C4-2B (cell line): ENCODE measurements around the gene PRKCE.
A peak's percentile ranks its signal among the peaks of the same experiment; 100 is the strongest.

Source experiments
- H3K27ac ChIP-seq: fragments of 450-650 bp; 2 replicates; pipeline ENCODE4 v1.5.1; 2017
- ZFX ChIP-seq: fragments of 450-650 bp; IDR thresholded peaks from 2 replicates; pipeline ENCODE4 v1.6.1; 2017
- TF ChIP-seq, protein P1 (sequence below): fragments of 450-650 bp; conservative IDR thresholded peaks from 2 replicates; pipeline ENCODE4 v1.5.1; 2017; ENCODE audit warnings: mild to moderate bottlenecking

The PRKCE gene

DNA sequence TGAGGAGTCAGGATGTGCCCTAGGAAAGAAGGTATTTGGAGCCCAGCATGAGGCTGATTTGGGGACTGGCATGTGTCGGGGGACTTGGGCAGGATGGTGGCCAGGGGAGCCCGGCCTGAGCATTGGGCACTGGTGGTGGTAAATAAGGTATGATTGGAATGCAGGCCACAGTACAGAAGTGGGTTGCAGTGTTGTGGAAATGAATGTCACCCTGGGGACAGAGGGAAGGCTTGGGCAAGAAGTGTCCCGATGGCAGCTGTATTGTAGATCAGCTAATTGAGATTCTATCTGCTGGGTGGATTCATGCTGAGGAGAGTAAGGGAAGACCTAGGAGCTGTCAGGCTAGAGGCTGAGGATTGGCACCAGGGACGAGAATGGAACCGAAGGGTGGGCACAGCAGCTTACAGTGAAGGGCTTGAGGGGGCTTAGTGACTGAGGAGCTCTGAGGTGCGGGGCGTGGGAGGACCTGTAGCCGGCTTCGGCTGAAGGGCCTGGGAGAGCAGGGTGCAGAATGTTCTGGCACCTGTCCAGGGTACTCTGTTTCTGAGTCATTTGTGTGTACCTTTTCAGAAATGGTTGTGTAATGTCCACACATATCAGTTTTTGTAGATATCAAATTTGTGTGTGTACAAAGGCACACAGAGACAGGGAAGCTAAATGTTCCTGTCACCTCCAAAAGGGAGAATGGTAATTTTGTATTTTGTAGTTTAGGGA, 170.2 kb downstream of the PRKCE start:
- TF ChIP-seq, protein P1, sequence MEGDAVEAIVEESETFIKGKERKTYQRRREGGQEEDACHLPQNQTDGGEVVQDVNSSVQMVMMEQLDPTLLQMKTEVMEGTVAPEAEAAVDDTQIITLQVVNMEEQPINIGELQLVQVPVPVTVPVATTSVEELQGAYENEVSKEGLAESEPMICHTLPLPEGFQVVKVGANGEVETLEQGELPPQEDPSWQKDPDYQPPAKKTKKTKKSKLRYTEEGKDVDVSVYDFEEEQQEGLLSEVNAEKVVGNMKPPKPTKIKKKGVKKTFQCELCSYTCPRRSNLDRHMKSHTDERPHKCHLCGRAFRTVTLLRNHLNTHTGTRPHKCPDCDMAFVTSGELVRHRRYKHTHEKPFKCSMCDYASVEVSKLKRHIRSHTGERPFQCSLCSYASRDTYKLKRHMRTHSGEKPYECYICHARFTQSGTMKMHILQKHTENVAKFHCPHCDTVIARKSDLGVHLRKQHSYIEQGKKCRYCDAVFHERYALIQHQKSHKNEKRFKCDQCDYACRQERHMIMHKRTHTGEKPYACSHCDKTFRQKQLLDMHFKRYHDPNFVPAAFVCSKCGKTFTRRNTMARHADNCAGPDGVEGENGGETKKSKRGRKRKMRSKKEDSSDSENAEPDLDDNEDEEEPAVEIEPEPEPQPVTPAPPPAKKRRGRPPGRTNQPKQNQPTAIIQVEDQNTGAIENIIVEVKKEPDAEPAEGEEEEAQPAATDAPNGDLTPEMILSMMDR = no peak
- TF ChIP-seq ZFX = no peak
- H3K27ac ChIP-seq = peak overlapping the region; percentile 66

DNA sequence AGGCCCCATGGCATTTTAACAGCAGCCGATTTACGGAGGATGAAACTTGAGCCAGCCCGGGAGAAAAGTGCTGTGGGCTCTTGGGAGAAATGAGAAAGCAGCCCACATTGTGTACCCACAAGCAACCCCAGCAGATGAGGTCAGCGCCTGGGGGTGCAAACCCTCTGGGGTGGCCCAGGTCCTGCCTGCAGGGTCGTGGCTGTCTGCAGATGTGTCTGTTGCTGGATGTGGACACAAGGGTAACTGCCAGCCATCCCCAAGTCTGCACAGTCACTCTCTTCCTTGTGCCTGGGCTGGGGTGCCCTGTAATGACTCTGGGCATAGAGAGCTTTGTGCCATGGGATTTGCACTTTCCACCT, 170.8 kb downstream of the PRKCE start:
- peak overlapping the region; percentile 66 for H3K27ac ChIP-seq
- TF ChIP-seq ZFX = no peak
- TF ChIP-seq, protein P1 = no peak

DNA sequence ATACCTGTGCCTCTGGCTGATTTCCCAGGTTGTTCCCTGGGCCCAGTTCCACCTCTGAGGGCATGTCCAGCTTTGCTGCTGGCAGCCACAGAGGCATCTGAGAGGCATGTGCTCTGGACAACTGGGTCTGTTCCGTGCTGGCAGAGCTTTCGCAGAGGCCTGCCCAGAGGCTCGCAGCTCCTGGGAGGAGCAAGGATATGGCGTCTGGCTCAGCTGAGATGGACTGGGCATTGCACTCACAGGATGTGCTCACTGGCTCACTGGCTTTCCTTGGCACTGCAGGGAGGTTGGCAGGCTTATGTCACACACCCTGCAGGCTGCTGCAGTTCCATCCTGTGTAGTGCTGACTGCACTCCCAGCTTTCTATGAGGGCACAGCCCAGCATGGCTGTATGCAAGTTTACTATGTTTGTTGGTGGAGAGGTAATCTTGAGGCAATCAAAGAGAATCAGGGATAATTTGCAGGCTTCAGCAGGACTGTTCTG, 172.3 kb downstream of the PRKCE start:
- TF ChIP-seq, protein P1 = no peak
- TF ChIP-seq ZFX = no peak
- peak overlapping the region; percentile 66 for H3K27ac ChIP-seq

DNA sequence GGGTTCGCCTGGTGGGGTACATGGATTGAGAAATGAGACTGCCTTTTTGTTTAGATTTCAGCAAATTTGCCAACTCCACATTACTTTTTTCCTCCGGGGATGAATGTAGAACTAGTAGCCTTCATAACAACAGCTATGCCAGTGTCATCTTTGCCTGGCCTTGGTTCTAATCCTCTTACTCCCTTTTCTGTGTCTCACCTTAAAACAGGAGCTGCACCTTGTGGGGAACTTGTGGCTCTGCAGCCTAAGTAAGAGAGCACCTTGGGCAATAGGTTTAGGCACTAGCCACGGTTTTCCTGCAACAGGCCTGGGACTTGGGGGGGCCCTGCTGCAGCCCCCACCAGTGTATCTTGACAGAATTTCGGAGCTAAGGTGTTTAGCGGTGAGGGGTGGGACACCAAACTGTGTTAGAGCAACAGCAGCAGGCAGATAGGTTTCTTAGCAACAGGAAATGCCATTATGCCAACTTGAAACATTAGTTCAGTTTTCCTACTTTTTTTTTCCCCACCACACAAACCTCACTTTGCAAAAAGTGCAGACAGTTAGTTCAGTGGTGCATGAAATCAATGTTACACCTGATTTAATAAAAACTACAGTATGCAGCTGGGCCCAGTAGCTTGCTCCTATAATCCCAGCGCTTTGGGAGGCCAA, 173.7 kb downstream of the PRKCE start:
- TF ChIP-seq, protein P1 = no peak
- TF ChIP-seq ZFX = no peak
- H3K27ac ChIP-seq = peak overlapping the region; percentile 66

DNA sequence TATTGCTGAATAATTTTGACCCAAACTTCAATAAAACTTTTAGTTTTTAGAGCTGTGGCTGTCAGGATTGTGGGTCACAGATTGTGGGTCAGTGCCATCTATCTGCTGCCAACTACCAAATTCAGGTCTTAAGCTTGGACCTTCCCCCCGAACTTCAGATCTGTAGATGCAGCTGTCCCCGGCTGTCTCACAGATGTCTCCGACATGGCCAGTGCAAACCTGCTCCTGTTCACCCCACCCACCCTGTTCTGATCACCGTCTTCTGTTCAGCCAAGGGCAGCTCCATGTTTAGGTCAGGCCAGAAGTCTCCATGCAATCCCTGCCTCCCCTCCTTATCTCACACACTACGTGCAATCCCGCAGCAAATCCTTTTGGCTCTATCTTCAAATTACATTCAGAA, 175.0 kb downstream of the PRKCE start:
- TF ChIP-seq, protein P1 = no peak
- no peak for TF ChIP-seq ZFX
- H3K27ac ChIP-seq = no peak overlapping the region

DNA sequence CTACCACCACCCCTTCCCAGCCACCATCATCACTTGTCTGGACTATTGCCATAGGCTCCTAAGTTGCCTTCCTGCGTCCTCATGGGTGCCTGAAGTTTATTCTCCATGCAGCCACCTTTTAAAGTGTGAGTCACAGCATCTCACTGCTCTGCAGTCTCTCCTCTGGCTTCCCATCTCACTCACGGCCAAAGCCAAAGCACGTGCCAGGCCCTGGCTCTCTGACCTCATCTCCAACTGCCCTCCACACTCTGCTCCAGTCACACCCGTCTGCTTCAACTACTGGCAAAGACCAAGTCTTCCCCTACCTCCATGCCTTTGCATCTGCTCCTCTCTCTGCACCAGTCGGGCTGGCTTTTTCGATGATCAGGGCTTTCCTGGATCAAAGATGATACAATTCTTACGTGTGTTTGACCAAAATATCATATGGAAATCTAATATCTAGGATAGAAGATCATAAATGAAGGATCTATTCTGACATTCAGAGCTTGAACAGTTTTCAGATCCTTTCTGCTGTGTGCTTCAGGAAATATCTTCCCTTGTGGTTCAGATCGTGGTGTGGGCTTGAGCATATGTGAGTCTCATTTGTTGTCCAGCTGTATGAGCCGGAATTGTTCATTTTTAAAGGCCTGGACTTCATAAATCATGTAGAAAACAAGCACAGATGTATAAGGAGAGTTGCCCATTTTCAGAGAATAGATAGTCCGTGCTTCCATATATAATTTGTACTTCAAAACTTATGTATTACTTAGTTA, 175.6 kb downstream of the PRKCE start:
- H3K27ac ChIP-seq = no peak overlapping the region

More for the DNA sequence above, 175.6 kb downstream of the PRKCE start:
- TF ChIP-seq, protein P1 = no peak
- no peak for TF ChIP-seq ZFX
